GM23338 (cell line): Measurements from ENCODE around the gene CLC. TPM values are rescaled to one million over a fixed set of nuclear protein-coding genes. Genes with fewer than 3 reads are reported as not detected.
A peak's percentile ranks its signal among the peaks of the same experiment; 100 is the strongest.

ENCODE experiments used
- ATAC-seq: fragments of 200-7000 bp; cut with Tn5 transposase; 3 replicates; pipeline ENCODE4 v1.9.1; 2020
- DNase-seq: peaks from one replicate; pipeline ENCODE4 v3.0.0-alpha.2; 2015; ENCODE audit warnings: low spot score
- H2AFZ ChIP-seq: fragments of 200-600 bp; sonication (generic); 2 replicates; pipeline ENCODE4 v1.8.0; 2016; ENCODE audit warnings: antibody characterized with exemption, mild to moderate bottlenecking, moderate library complexity
- H3F3A ChIP-seq: fragments of 200-600 bp; sonication (generic); replicated peaks from 2 replicates; pipeline ENCODE4 v1.8.0; 2017; ENCODE audit warnings: antibody characterized with exemption, mixed run types, low read depth
- H3K27ac ChIP-seq: fragments of 200-600 bp; sonication (generic); 2 replicates; pipeline ENCODE4 v1.6.1; 2016; ENCODE audit warnings: low read depth
- H3K27me3 ChIP-seq: fragments of 200-600 bp; sonication (generic); 2 replicates; pipeline ENCODE4 v1.8.0; 2016; ENCODE audit warnings: mild to moderate bottlenecking, mixed run types, moderate library complexity; ENCODE audit not compliant: insufficient read depth
- H3K36me3 ChIP-seq: fragments of 200-600 bp; sonication (generic); 2 replicates; pipeline ENCODE4 v1.8.0; 2016; ENCODE audit warnings: mild to moderate bottlenecking; ENCODE audit not compliant: insufficient read depth
- H3K4me1 ChIP-seq: fragments of 200-600 bp; sonication (generic); 2 replicates; pipeline ENCODE4 v1.8.0; 2016; ENCODE audit warnings: mild to moderate bottlenecking, moderate library complexity; ENCODE audit not compliant: insufficient read depth
- H3K4me2 ChIP-seq: fragments of 200-600 bp; sonication (generic); 2 replicates; pipeline ENCODE4 v1.7.1; 2017; ENCODE audit warnings: mixed run types
- H3K4me3 ChIP-seq: fragments of 200-600 bp; sonication (generic); 2 replicates; pipeline ENCODE4 v1.6.1; 2016; ENCODE audit warnings: mixed run types
- H3K79me2 ChIP-seq: fragments of 200-600 bp; sonication (generic); replicated peaks from 2 replicates; pipeline ENCODE4 v1.8.0; 2017; ENCODE audit warnings: mild to moderate bottlenecking; ENCODE audit not compliant: insufficient read depth
- H3K9me2 ChIP-seq: fragments of 200-600 bp; sonication (generic); 2 replicates; pipeline ENCODE4 v1.8.0; 2017; ENCODE audit not compliant: insufficient read depth
- H4K20me1 ChIP-seq: fragments of 200-600 bp; sonication (generic); replicated peaks from 2 replicates; pipeline ENCODE4 v1.8.0; 2017; ENCODE audit warnings: mild to moderate bottlenecking; ENCODE audit not compliant: insufficient read depth
- H3K27ac Mint-ChIP-seq: 2 replicates; pipeline ENCODE4 v1.8.0; 2020; ENCODE audit warnings: inconsistent platforms, mild to moderate bottlenecking, moderate library complexity, mixed read lengths
- H3K27me3 Mint-ChIP-seq: 3 replicates; pipeline ENCODE4 v1.8.0; 2022; ENCODE audit warnings: low read depth, mild to moderate bottlenecking, moderate library complexity, mixed read lengths, inconsistent platforms; ENCODE audit not compliant: insufficient read depth, poor library complexity
- H3K36me3 Mint-ChIP-seq: 3 replicates; pipeline ENCODE4 v1.8.0; 2021; ENCODE audit warnings: low read depth, mild to moderate bottlenecking, inconsistent platforms, moderate library complexity, mixed read lengths
- H3K4me1 Mint-ChIP-seq: 3 replicates; pipeline ENCODE4 v1.8.0; 2020; ENCODE audit warnings: mild to moderate bottlenecking, inconsistent platforms, mixed read lengths
- H3K4me3 Mint-ChIP-seq: 3 replicates; pipeline ENCODE4 v1.8.0; 2021; ENCODE audit warnings: moderate library complexity, mild to moderate bottlenecking, inconsistent platforms, mixed read lengths
- H3K9me3 Mint-ChIP-seq: 3 replicates; pipeline ENCODE4 v1.8.0; 2020; ENCODE audit warnings: moderate library complexity, mild to moderate bottlenecking, inconsistent platforms, mixed read lengths
- CREB1 ChIP-seq: fragments of 250-450 bp; sonication (Bioruptor Pico); IDR thresholded peaks from 2 replicates; pipeline ENCODE4 v1.5.0; 2020; ENCODE audit warnings: low read depth, mild to moderate bottlenecking, moderate library complexity
- CTCF ChIP-seq, 2 experiments: fragments of 200-600 bp in 1 of 2; sonication (generic) in 1 of 2; conservative IDR thresholded peaks; 2 replicates each; pipeline versions ENCODE4 v1.5.1 to v1.6.1; 2016 to 2017; ENCODE audit warnings: antibody characterized with exemption in 2 of 2, low read depth in 2 of 2, mild to moderate bottlenecking in 2 of 2, moderate library complexity in 1 of 2
- EZH2phosphoT487 ChIP-seq: fragments of 200-600 bp; sonication (generic); IDR thresholded peaks from one replicate; pipeline ENCODE4 v1.8.1; 2018; ENCODE audit warnings: antibody characterized with exemption; ENCODE audit not compliant: unreplicated experiment
- NANOG ChIP-seq: IDR thresholded peaks from 2 replicates; pipeline ENCODE4 v1.6.1; 2016; ENCODE audit warnings: antibody characterized with exemption, borderline replicate concordance
- REST ChIP-seq: IDR thresholded peaks from one replicate; pipeline ENCODE4 v1.6.1; 2018; ENCODE audit warnings: antibody characterized with exemption; ENCODE audit not compliant: unreplicated experiment
- STAT1 ChIP-seq: IDR thresholded peaks from one replicate; pipeline ENCODE4 v1.6.1; 2016; ENCODE audit warnings: antibody characterized with exemption; ENCODE audit not compliant: unreplicated experiment
- ZNF114 ChIP-seq: fragments of 250-450 bp; sonication (Bioruptor Pico); IDR thresholded peaks from 2 replicates; pipeline ENCODE4 v1.5.0; 2020; ENCODE audit warnings: mild to moderate bottlenecking, moderate library complexity
- ZNF331 ChIP-seq: fragments of 250-450 bp; sonication (Bioruptor Pico); IDR thresholded peaks from 2 replicates; pipeline ENCODE4 v1.5.0; 2020; ENCODE audit warnings: low read depth, mild to moderate bottlenecking, moderate library complexity
- ZNF462 ChIP-seq: fragments of 250-450 bp; sonication (Bioruptor Pico); IDR thresholded peaks from 2 replicates; pipeline ENCODE4 v1.5.0; 2020; ENCODE audit warnings: mild to moderate bottlenecking, moderate library complexity
- polyA plus RNA-seq: library from polyadenylated mRNA; unstranded; fragments of >200 nt; fragmentation: Nextera tagmentation; extraction: Ambion mirVana; gene quantifications from 2 replicates; pipeline ENCODE4 v1.2.1, GENCODE V29; 2016
- total RNA-seq: library from RNA; depleted of rRNA; stranded (reverse); fragments of >200 nt; shearing (Covaris generic); gene quantifications from 2 replicates; pipeline ENCODE4 v1.2.3, GENCODE V29; 2014

The CLC gene
- total and polyA plus RNA-seq, 2 experiments from 2014 or later: not detected

- Histone ChIP-seq H3K36me3 (no peaks in the 10 kb centered on the region), H3K9me2 (no peaks in the 10 kb centered on the region), H3K4me1 (0 out of 2 replicates have a peak, but pooled peaks cover 12% of the 10 kb centered on the region), H3K27ac (no peak overlapping the region), H4K20me1 (no peaks in the 10 kb centered on the region), H3K79me2 (no peaks in the 10 kb centered on the region), H3K4me2 (no peak overlapping the region), H3K4me3 (no peak overlapping the region), H2AFZ (peak overlapping the region; percentile 45; the same call in 1 of the 2 replicates), H3F3A (no peaks in the 10 kb centered on the region), H3K27me3 (no peaks in the 10 kb centered on the region)
- Mint-ChIP-seq H3K27me3 (peaks cover 2% of the 10 kb centered on the region), H3K4me3 (no peak overlapping the region), H3K4me1 (no peaks in the 10 kb centered on the region), H3K27ac (no peak overlapping the region), H3K36me3 (no peaks in the 10 kb centered on the region), H3K9me3 (no peaks in the 10 kb centered on the region)
- no peak for ATAC-seq
- TF ChIP-seq EZH2phosphoT487: no peak
- no peak for TF ChIP-seq ZNF114
- no peak for TF ChIP-seq ZNF462
- no peak for TF ChIP-seq CTCF (conservative IDR thresholded peaks at IDR 0.05; ENCODE audit: low read depth in 2 of 2)
- no peak for TF ChIP-seq REST
- no peak for TF ChIP-seq ZNF331
- TF ChIP-seq CREB1: no peak
- no peak for TF ChIP-seq STAT1
- TF ChIP-seq NANOG: no peak
- DNase-seq: no peak
These were observed 985 bp upstream of the CLC start for GRCh38 chr19:39738814-39739213.
